Measurements from ENCODE around the gene ENPP6. TPM values are rescaled to one million over a fixed set of nuclear protein-coding genes. Genes with fewer than 3 reads are reported as not detected.

ENPP6 gene
- total RNA-seq, 2 experiments from 2014 or later = 0.12 to 0.29 TPM

DNA sequence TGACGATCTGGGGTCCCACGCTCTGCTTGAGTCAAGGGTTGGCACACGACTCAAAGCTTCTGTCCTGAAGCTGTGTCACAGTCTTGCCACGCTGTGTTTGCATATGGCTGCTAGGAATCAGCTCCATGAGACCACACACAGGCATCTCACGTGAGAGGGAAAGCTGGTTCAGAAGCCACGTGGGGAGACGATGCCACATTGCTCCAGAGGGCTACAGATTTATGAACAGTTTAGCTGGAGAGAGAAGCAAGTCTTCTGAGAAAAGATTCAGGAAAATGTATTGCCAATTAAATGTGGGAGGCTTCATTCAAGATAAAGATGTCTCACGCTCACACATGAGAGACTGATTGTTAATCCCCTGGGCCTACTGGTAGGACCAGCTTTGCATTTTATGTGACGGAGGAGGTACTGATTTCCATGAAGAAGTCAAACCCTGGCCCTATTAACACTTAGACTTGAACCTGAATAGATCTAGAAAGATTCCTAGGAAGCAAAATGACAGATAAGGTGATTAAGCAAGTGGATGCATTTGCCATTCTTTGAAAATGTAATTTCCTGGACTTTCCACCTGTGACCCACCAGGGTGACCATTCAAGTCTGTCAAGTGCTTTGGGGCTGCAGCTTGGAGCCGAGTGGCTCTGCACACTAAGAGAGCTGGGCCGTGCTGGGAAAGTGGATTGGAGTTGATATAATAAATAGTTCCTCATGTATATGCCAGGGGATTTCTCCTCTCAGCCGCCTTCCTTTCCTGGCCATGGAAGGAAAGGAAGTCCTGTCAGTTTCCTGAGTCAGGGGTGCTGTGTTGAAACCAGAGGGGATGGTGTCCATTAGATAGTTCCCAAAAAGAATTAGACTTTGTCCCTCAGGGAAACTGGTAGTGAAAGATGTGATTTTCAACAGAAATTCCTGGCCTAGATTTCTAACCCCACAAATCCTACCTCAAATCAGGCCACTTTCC is 29.0 kb downstream of the ENPP6 start:
- H3K27me3 Mint-ChIP-seq = peaks cover 1% of the 10 kb centered on the region
- POLR2A ChIA-PET = no interaction called here
- CTCF ChIA-PET = no interaction called here
- no peaks in the 10 kb centered on the region for H3K4me1 Mint-ChIP-seq (ENCODE audit: low read depth)
- intact Hi-C loops (cut with micrococcal nuclease) = no loop called here
- no peak overlapping the region for H3K27ac Mint-ChIP-seq
- H3K9me3 Mint-ChIP-seq = no peaks in the 10 kb centered on the region
- H3K36me3 Mint-ChIP-seq = no peaks in the 10 kb centered on the region
- no peak for DNase-seq
- H3K4me3 Mint-ChIP-seq = no peak overlapping the region

DNA sequence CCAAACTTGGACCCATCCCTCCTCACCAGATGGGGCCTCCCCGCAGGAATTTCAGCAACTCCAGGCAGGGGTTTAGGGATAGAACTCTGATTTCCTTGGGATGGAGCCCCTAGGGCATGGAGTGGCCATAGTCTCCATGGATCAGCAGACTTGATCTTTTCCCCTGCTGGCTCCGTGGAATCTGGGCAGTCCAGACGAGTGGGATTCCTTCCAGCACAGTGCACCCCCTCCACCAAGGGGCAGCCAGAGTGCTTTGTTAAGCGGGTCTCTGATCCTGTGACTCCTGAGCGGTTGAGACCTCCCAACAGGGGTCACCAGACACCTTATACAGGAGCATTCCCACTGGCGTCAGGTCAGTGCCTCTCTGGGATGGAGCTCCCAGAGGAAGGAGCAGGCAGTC is 40.4 kb downstream of the ENPP6 start:
- intact Hi-C loops (cut with micrococcal nuclease) = no loop called here
- peaks cover 4% of the 10 kb centered on the region for H3K36me3 Mint-ChIP-seq
- POLR2A ChIA-PET = no interaction called here
- H3K4me3 Mint-ChIP-seq = no peak overlapping the region
- no peak for DNase-seq
- H3K4me1 Mint-ChIP-seq (ENCODE audit: low read depth) = no peaks in the 10 kb centered on the region
- H3K27ac Mint-ChIP-seq = no peak overlapping the region
- CTCF ChIA-PET = no interaction called here
- peaks cover 17% of the 10 kb centered on the region for H3K9me3 Mint-ChIP-seq
- H3K27me3 Mint-ChIP-seq = peaks cover 39% of the 10 kb centered on the region

DNA sequence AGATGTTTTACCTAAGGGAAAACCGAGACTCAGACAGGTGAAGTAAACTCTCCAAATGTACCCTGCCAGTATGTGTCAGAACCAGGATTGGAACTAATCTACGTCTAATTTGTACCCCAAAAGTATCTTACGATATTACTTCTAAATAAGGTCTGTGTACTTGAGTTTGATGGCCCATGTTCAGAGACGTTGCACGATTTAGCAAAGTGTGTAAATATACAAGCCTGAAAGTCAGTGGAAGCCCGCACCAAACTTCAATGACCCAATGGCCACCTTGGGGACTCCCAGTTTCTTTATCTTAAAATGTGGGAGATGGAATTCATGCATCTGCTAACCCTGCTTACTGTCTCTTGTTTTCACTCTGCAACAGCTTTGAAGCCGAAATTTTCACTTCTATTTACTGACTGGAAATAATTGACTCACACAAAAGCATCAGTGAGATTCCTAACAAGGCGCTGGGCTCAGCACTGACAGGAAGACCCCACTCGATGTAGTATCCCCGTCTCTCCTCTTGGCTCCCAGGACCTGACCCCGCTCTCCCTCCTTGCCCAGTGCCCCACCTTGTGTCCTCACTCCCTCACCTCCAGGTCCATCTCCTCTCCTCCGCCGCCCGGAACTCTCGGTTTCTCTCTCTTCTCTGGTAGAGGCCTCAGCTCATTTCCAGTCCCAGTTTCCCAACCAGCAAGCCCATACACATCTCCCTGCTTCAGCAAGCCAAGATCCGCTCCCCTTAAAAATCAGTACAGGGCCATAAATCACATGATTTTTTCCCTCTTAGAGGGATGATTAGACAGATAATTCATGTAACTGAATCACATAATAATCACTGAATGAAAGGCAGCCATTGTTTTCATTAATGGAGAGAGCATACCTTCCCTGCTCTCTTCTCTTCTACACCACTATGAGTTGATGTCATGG is 42.8 kb downstream of the ENPP6 start:
- no peaks in the 10 kb centered on the region for H3K4me1 Mint-ChIP-seq (ENCODE audit: low read depth)
- no peak overlapping the region for H3K27ac Mint-ChIP-seq
- no peak for DNase-seq
- no peak overlapping the region for H3K4me3 Mint-ChIP-seq
- H3K27me3 Mint-ChIP-seq = peaks cover 40% of the 10 kb centered on the region
- POLR2A ChIA-PET = no interaction called here
- intact Hi-C loops (cut with micrococcal nuclease) = loop anchor here (5.0 kb wide), 1 partner anchor 62 kb away; no protein-coding TSS in a partner anchor
- peaks cover 13% of the 10 kb centered on the region for H3K9me3 Mint-ChIP-seq
- H3K36me3 Mint-ChIP-seq = peaks cover 4% of the 10 kb centered on the region
- CTCF ChIA-PET = no interaction called here

DNA sequence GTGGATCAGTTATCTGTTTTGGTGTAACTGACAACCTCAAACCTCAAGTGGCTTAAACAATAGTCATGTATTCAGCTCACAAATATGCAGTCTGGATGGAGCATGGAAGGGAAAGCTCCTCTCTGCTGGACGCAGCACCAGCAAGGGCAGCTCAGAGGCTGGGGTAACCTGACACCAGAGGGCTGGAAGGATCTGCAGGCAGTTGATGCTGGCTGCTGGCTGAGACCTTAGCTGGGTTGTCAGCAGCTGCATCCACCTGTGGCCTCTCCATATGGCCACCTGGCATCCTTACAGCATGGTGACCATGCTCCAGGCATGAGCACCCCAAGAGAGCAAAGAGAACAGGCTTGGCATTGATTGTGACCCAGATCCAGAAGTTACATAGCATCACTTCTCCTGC is 46.7 kb downstream of the ENPP6 start:
- Mint-ChIP-seq H3K27me3 (peaks cover 48% of the 10 kb centered on the region), H3K9me3 (no peaks in the 10 kb centered on the region), H3K4me1 (ENCODE audit: low read depth) (peaks cover 2% of the 10 kb centered on the region), H3K27ac (no peak overlapping the region), H3K4me3 (no peak overlapping the region), H3K36me3 (no peaks in the 10 kb centered on the region)
- POLR2A ChIA-PET = no interaction called here
- DNase-seq = no peak
- CTCF ChIA-PET = interaction anchor here (0.6 to 1.3 kb wide), 4 partner anchors 21 to 165 kb away, joined by 3 to 5 read pairs (median 3); no protein-coding TSS in a partner anchor
- intact Hi-C loops (cut with micrococcal nuclease) = loop anchor here (5.0 kb wide), 1 partner anchor 66 kb away; no protein-coding TSS in a partner anchor

DNA sequence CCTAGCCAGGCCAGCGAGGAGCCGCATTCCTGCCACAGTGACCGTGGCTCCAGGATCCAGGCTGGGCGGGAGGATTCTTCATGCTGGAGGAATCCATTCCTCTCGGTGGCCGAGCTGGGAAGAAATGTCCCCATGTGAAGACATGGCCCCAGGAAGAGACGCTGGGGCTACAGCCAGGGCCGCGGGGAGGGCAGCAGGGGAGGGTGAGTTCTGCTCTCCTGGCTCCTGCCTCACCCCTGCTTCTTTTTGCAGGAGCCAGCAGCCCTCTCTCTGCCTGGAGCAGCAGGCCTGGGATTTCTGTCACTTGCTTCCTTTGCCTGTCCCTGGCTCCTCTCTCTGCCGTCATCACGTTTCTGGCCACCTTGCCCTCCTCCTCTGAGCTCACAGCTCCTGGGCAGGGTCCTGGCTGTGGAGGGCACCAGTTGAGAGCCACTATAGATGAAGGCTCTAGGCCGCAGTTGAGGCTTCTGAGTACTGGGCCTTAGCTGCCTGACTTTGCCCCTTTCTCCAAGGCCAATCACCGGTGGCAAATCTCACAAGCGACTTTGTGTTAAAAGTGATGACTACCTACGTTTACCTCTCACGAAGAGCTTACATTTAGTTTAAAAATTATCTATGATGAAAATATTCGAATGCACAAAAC is 48.3 kb downstream of the ENPP6 start:
- no peak for DNase-seq
- ChIA-PET POLR2A (interaction anchor here (0.6 kb wide), 1 partner anchor 389 kb away, joined by 3 read pairs; no protein-coding TSS in a partner anchor), CTCF (interaction anchor here (0.5 to 1.3 kb wide), 3 partner anchors 94 to 359 kb away, joined by 3 read pairs; no protein-coding TSS in a partner anchor)
- H3K4me3 Mint-ChIP-seq = no peak overlapping the region
- H3K9me3 Mint-ChIP-seq = no peaks in the 10 kb centered on the region
- H3K27ac Mint-ChIP-seq = no peak overlapping the region
- H3K4me1 Mint-ChIP-seq (ENCODE audit: low read depth) = peaks cover 2% of the 10 kb centered on the region
- H3K27me3 Mint-ChIP-seq = peaks cover 47% of the 10 kb centered on the region
- H3K36me3 Mint-ChIP-seq = no peaks in the 10 kb centered on the region
- intact Hi-C loops (cut with micrococcal nuclease) = loop anchor here (2.0 to 10.0 kb wide), 3 partner anchors 81 to 695 kb away; no protein-coding TSS in a partner anchor

DNA sequence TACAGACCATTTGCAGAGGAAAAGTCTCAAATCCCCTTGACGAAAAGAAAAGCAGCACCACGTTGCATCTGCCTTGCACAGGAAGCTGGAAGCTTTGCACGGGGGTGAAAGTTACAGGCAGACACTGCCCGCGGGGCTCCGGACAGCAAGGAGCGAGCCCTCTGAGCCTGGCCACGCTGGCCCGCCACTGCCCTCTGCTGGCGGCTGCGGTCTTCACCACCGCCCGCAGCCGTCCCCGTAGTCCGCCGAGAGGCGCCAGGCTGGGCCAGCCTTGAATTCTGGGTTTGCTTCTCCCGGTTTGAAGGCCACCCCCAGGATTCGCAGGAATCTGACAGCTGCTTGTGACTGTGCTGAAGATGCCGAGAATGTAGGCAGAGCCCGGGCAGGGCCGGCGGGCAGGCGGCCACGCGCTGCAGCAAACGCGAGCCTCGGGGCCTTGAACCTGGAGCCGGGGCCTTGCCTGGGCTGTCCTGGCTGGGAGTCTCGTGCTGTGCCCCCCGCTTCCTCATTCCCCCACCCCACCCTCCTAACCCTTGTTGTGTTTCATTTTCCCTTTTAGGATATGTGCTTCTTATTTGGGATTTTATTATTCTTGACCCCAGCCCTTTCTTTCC is 49.2 kb downstream of the ENPP6 start:
- Mint-ChIP-seq H3K27ac (no peak overlapping the region), H3K9me3 (no peaks in the 10 kb centered on the region), H3K27me3 (peaks cover 44% of the 10 kb centered on the region), H3K4me1 (ENCODE audit: low read depth) (peaks cover 2% of the 10 kb centered on the region), H3K36me3 (no peaks in the 10 kb centered on the region), H3K4me3 (no peak overlapping the region)
- intact Hi-C loops (cut with micrococcal nuclease) = loop anchor here (1.0 to 10.0 kb wide), 4 partner anchors 82 to 694 kb away; no protein-coding TSS in a partner anchor
- ChIA-PET POLR2A (interaction anchor here (0.6 kb wide), 1 partner anchor 388 kb away, joined by 3 read pairs; no protein-coding TSS in a partner anchor), CTCF (interaction anchor here (0.8 to 2.3 kb wide), 7 partner anchors 10 to 725 kb away, joined by 3 to 15 read pairs (median 4); no protein-coding TSS in a partner anchor)
- DNase-seq = peak; percentile 70

DNA sequence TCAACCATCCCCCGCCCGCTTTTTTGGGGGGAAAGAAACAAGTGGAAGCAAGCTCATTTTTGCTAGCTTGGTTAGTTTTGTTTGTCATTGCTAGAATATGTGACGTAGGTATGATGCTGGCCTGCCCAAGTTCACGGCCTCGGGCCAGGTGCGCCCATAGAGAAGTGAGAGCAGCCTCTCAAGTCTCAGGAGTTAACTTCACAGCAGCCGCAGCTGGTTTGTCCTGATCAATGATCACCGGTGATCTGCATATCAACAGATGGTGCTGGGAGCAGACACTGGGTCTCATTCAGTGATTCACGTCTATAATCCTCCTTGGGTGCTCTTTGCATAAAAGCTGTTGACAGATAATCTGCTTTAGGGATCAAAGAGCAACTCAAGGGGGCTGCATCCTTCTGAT is 50.1 kb downstream of the ENPP6 start:
- Mint-ChIP-seq H3K27me3 (peaks cover 43% of the 10 kb centered on the region), H3K4me1 (ENCODE audit: low read depth) (peaks cover 2% of the 10 kb centered on the region), H3K4me3 (no peak overlapping the region), H3K36me3 (no peaks in the 10 kb centered on the region), H3K27ac (no peak overlapping the region), H3K9me3 (no peaks in the 10 kb centered on the region)
- DNase-seq = no peak
- POLR2A ChIA-PET = no interaction called here
- CTCF ChIA-PET = interaction anchor here (0.8 to 4.0 kb wide), 10 partner anchors 16 to 724 kb away, joined by 3 to 22 read pairs (median 4); no protein-coding TSS in a partner anchor
- intact Hi-C loops (cut with micrococcal nuclease) = loop anchor here (10.0 kb wide), 2 partner anchors 443 to 693 kb away; no protein-coding TSS in a partner anchor

DNA sequence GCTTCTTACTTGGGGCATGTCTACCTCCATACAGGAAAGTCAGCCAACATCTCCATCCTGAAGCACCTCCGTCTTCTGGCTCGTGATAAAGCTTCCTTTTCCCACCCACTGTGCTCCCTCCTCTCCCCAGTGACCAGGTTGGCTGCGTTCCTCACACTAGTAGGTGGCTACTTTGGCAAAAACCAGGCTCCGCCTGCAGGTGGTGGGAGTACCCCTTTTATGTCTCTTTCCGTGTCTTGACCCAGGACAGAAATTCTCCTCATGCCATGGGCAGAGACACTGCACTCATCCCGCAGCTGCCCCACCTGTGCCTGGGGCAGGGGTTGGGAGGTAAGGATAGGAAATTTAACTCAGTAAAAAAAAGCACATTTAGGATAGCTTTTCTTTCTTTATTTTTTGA is 50.9 kb downstream of the ENPP6 start:
- CTCF ChIA-PET = interaction anchor here (0.9 to 4.0 kb wide), 11 partner anchors 17 to 325 kb away, joined by 3 to 22 read pairs (median 4); no protein-coding TSS in a partner anchor
- no peak for DNase-seq
- no peak overlapping the region for H3K27ac Mint-ChIP-seq
- peaks cover 2% of the 10 kb centered on the region for H3K4me1 Mint-ChIP-seq (ENCODE audit: low read depth)
- H3K27me3 Mint-ChIP-seq = peaks cover 41% of the 10 kb centered on the region
- H3K36me3 Mint-ChIP-seq = no peaks in the 10 kb centered on the region
- POLR2A ChIA-PET = no interaction called here
- H3K9me3 Mint-ChIP-seq = no peaks in the 10 kb centered on the region
- intact Hi-C loops (cut with micrococcal nuclease) = loop anchor here (10.0 kb wide), 2 partner anchors 442 to 692 kb away; no protein-coding TSS in a partner anchor
- no peak overlapping the region for H3K4me3 Mint-ChIP-seq

DNA sequence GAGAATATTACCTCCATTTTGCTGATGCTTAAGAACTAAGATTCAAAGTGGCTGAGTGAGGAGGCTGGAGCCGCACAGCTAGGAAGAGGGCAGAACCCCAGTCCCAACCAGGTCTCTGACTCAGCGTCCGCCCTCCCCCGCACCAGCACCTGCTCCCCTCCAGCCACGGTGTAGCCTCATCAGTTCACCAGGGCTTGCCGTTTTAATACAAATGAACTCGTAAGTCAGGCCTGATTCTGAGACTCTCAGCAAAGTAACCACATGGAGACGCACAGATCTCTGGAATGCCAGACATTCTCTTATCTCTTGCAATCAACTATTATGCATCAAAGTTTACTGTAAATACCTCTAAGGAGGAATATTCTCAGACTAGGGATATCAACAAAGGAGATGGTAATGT is 52.4 kb downstream of the ENPP6 start:
- CTCF ChIA-PET = interaction anchor here (0.9 to 4.0 kb wide), 2 partner anchors 13 to 324 kb away, joined by 3 to 22 read pairs; no protein-coding TSS in a partner anchor
- no peak for DNase-seq
- Mint-ChIP-seq H3K4me1 (ENCODE audit: low read depth) (peaks cover 2% of the 10 kb centered on the region), H3K27me3 (peaks cover 40% of the 10 kb centered on the region), H3K9me3 (no peaks in the 10 kb centered on the region), H3K4me3 (no peak overlapping the region), H3K36me3 (no peaks in the 10 kb centered on the region), H3K27ac (no peak overlapping the region)
- POLR2A ChIA-PET = no interaction called here
- intact Hi-C loops (cut with micrococcal nuclease) = loop anchor here (10.0 kb wide), 2 partner anchors 440 to 690 kb away; no protein-coding TSS in a partner anchor

DNA sequence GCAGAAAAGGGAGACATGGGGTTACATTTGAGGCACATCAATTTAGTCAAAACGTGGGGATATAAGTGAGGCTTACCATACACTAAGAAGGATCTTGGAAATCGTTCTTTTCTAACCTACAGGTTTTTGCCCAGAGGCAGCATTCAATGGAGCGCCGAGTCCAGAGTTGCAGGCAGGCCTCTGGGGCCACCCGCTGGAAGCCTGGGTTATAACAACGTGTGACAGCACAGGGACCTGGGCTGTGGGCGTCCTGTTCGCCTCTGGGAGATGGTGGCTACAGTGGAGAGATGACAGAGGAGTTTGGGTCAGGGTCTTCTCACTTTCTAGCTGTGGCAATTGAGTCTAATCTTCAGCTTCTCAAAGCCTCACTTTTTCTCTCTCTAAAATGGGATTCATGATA is 53.9 kb downstream of the ENPP6 start:
- intact Hi-C loops (cut with micrococcal nuclease) = loop anchor here (1.0 to 10.0 kb wide), 3 partner anchors 324 to 689 kb away; no protein-coding TSS in a partner anchor
- ChIA-PET CTCF (interaction anchor here (1.4 to 4.0 kb wide), 2 partner anchors 23 to 322 kb away, joined by 4 to 22 read pairs; no protein-coding TSS in a partner anchor), POLR2A (no interaction called here)
- H3K4me1 Mint-ChIP-seq (ENCODE audit: low read depth) = peaks cover 2% of the 10 kb centered on the region
- H3K9me3 Mint-ChIP-seq = no peaks in the 10 kb centered on the region
- no peak overlapping the region for H3K27ac Mint-ChIP-seq
- H3K27me3 Mint-ChIP-seq = peaks cover 46% of the 10 kb centered on the region
- no peaks in the 10 kb centered on the region for H3K36me3 Mint-ChIP-seq
- DNase-seq = peak; percentile 50
- no peak overlapping the region for H3K4me3 Mint-ChIP-seq

DNA sequence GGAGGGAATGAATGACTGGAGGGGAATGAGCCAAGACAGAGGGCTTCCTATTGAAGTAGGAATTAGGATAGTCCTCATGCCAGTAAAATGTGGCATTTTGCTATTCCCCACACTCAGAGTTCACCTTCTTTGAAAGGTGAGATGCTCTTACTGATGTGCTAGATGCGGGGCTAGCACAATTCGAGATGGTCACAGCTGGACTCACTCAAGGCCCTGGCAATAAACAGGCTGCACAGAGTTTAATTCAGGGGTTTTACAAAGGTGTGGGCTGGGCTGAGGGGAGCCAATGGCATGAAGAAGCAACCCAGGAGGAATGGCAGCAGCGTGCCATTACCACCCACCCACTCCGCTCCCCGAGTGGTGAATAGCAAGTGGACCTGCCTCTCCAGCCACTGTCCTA is 55.1 kb downstream of the ENPP6 start:
- intact Hi-C loops (cut with micrococcal nuclease) = loop anchor here (10.0 kb wide), 2 partner anchors 438 to 688 kb away; no protein-coding TSS in a partner anchor
- no peaks in the 10 kb centered on the region for H3K9me3 Mint-ChIP-seq
- no peaks in the 10 kb centered on the region for H3K4me1 Mint-ChIP-seq (ENCODE audit: low read depth)
- peaks cover 46% of the 10 kb centered on the region for H3K27me3 Mint-ChIP-seq
- no peak for DNase-seq
- no peaks in the 10 kb centered on the region for H3K36me3 Mint-ChIP-seq
- POLR2A ChIA-PET = no interaction called here
- no peak overlapping the region for H3K4me3 Mint-ChIP-seq
- CTCF ChIA-PET = no interaction called here
- H3K27ac Mint-ChIP-seq = no peak overlapping the region

Data from activated CD4-positive, alpha-beta memory T cell treated with anti-CD3 and anti-CD28 coated beads for 36 hours (primary cell).